Measurements from ENCODE around the gene RFX3.

Gene RFX3

DNA sequence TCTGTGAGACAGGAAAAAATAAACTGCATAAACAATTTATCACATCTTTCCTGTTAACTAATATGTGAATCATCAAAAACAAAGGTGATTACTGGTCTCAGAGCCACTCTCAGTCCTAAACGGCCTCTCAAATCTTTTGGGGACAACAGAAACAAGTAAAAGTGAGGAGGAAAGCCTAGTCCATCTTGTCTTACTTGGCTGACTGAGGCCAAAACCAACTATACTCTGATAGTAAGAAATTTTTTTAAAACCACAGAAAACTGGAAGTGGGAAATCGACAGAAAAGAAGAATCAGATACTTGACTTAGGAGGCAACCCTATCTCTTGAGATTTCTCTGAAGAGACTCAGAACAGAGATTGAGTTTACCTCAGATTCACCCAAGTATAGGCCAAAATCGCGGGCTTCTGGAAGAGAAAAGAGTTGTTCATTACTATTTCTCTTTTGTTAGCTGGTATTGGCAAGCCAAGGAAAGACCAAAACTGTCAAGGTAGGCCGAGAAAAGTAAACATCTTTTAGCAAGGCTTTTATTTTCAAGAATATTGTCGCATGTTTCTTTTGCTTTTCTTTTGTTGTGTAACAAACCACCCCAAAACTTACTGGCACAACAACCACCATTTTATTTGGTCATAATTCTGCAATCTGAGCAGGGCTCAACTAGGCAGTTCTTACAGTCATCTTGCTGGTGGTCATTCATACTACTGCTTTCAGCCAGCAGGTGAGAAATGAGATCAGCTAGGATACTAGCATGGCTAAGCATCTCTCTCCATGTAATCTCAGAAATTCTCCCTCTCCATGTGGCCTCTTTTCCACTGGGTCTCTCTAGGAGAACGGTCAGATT lies 46.1 kb downstream of the RFX3 start:
- peak overlapping the region; percentile 44 for H3K4me3 ChIP-seq (ENCODE audit: low read depth, low read length)
- TF ChIP-seq, protein P1, sequence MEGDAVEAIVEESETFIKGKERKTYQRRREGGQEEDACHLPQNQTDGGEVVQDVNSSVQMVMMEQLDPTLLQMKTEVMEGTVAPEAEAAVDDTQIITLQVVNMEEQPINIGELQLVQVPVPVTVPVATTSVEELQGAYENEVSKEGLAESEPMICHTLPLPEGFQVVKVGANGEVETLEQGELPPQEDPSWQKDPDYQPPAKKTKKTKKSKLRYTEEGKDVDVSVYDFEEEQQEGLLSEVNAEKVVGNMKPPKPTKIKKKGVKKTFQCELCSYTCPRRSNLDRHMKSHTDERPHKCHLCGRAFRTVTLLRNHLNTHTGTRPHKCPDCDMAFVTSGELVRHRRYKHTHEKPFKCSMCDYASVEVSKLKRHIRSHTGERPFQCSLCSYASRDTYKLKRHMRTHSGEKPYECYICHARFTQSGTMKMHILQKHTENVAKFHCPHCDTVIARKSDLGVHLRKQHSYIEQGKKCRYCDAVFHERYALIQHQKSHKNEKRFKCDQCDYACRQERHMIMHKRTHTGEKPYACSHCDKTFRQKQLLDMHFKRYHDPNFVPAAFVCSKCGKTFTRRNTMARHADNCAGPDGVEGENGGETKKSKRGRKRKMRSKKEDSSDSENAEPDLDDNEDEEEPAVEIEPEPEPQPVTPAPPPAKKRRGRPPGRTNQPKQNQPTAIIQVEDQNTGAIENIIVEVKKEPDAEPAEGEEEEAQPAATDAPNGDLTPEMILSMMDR (IDR thresholded peaks at IDR 0.05; ENCODE audit: insufficient read depth, low read depth, low read length, missing control alignments), result no peak
- DNase-seq (ENCODE audit: low read depth), result peak; percentile 79

DNA sequence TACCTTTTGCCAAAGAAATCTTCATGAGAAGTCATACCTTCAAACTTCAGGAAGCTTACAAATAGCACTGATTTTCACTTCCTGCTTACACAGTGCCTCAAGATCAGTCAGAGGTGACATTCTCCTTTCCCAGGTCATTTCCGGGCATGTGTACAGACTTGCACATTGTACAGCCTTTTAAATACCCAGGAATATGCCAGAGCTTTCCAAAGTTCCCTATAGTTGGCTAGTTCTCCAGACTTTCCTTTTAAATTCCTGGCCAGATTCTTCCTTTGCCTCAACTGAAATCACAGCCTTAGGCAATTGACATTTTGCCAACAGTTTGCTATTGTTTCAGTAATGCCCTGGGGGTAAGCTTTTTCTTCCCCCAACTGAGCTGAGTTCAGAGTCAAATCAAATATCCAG lies 47.2 kb downstream of the RFX3 start:
- DNase-seq (ENCODE audit: low read depth), result peak; percentile 86
- TF ChIP-seq, protein P1 (IDR thresholded peaks at IDR 0.05; ENCODE audit: insufficient read depth, low read depth, low read length, missing control alignments), result no peak

DNA sequence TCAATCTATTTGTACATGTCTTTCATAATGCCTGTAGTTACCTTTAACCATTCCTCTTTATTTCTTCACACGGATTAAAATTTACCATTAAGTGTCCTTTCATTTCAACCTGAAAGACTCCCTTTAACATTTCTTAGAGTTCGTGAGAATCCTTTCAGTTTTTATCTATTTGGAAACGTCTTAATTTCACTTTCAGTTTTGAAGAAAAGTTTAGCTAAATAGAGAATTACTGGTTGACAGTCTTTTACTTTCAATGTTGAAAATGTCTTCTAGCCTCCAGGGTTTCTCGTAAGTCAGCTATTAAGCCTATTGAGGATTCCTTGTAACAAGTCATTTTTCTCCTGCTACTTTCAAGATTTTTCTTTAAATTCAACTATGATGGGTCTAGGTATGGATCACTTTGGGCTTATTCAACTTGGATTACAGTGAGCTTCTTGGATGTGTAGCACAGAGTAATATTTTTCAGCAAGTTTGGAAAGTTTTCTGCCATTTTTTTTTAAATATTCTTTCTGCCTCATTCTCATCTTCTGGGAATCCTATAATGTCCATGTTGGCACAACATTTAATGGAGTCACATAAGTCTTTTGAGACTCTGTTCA lies 48.5 kb downstream of the RFX3 start:
- TF ChIP-seq, protein P1 (IDR thresholded peaks at IDR 0.05; ENCODE audit: insufficient read depth, low read depth, low read length, missing control alignments), result no peak
- peak overlapping the region; percentile 52 for H3K4me3 ChIP-seq (ENCODE audit: low read depth, low read length)
- DNase-seq (ENCODE audit: low read depth), result peak; percentile 70

More for the DNA sequence above, 47.2 kb downstream of the RFX3 start:
- no peak overlapping the region; the same call in 1 of the 2 replicates for H3K4me3 ChIP-seq (ENCODE audit: low read depth, low read length)

DNA sequence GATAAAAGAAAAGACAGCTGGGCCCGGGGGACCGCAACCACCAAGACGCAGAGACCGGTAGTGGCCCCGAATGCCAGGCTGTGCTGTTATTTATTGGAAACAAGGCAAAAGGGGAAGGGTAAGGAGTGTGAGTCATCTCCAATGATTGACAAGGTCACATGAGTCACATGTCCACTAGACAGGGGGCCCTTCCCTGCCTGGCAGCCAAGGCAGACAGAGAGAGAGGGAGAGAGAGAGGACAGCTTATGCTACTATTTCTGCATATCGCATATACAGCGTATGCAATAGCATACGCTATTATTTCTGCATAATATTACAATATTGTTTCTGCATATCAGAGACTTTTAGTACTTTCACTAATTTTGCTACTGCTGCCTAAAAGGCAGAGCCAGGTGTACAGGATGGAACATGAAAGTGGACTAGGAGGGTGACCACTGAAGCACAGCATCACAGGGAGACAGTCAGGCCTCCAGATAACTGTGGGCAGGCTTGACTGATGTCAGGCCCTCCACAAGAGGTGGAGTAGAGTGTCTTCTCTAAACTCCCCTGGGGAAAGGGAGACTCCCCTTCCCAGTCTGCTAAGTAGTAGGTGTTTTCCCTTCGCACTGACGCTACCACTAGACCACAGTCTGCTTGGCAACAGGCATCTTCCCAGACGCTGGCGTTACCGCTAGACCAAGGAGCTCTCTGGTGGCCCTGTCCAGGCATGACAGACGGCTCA lies 50.3 kb downstream of the RFX3 start:
- TF ChIP-seq, protein P1 (IDR thresholded peaks at IDR 0.05; ENCODE audit: insufficient read depth, low read depth, low read length, missing control alignments), result no peak
- peak overlapping the region; percentile 31 for H3K4me3 ChIP-seq (ENCODE audit: low read depth, low read length)
- DNase-seq (ENCODE audit: low read depth), result peak; percentile 84

DNA sequence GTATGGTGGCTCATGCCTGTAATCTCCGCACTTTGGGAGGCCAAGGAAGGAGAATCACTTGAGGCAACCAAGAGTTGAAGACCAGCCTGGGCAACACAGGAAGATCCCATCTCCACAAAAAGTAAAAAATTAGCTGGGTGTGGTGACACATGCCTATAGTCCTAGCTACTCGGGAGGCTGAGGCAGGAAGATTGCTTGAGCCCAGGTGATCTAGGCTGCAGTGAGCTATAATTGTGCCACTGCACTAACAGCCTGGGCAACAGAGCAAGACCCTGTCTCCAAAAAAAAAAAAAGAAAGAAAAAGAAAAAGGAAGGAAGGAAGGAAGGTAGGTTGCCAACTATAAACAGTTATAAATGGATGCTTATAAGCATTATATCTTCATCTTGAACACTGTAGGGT lies 51.0 kb downstream of the RFX3 start:
- DNase-seq (ENCODE audit: low read depth), result no peak
- TF ChIP-seq, protein P1 (IDR thresholded peaks at IDR 0.05; ENCODE audit: insufficient read depth, low read depth, low read length, missing control alignments), result no peak
- peak overlapping the region; percentile 31 for H3K4me3 ChIP-seq (ENCODE audit: low read depth, low read length)

DNA sequence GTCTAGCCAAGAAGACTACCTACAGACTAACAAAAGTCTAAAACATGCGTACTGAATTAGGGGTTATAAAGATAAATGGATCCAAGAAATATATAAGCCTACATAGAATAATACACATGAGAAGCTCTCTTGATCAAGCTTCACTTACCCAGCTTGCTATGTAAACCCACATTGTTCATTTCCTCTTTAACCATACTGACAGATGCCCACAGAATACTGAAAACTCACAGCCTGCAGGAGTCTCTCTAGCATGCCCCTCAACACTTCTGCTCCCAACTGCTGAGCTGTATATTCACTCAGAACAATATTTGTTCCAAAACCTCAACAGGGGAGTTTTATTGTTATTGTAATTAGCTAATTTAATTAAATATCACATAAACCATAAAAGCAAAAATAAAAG lies 52.4 kb downstream of the RFX3 start:
- no peak overlapping the region for H3K4me3 ChIP-seq (ENCODE audit: low read depth, low read length)
- DNase-seq (ENCODE audit: low read depth), result peak; percentile 50
- TF ChIP-seq, protein P1 (IDR thresholded peaks at IDR 0.05; ENCODE audit: insufficient read depth, low read depth, low read length, missing control alignments), result no peak
